ENCODE results near the gene SPDL1. TPM values are rescaled to one million over a fixed set of nuclear protein-coding genes. Genes with fewer than 3 reads are reported as not detected.
A peak's percentile ranks its signal among the peaks of the same experiment; 100 is the strongest.

The SPDL1 gene
- total RNA-seq, result 1 to 10 TPM; 1.9 to 6.8 TPM

GRCh38 chr5:169583424-169584220 lies at the start of gene SPDL1:
Gene SPDL1 (plus strand): TSS chr5:169583773. CDS start chr5:169588417, 4,644 bp downstream.
- ATAC-seq (ENCODE audit: insufficient number of reproducible peaks, low FRiP score, low read depth), result peak; percentile 99
- TF ChIP-seq CTCF (IDR thresholded peaks at IDR 0.05), result no peak
- Histone ChIP-seq H3K4me1 (ENCODE audit: control insufficient read depth in 1 of 2, low read depth in 2 of 2) (peaks cover 3 to 7% of the 10 kb centered on the region in 2 donors), H3K9me3 (no peaks in the 10 kb centered on the region), H3K27me3 (replicated peaks; ENCODE audit: insufficient read depth) (no peaks in the 10 kb centered on the region), H3K4me3 (peak within 1 kb of the TSS; percentile 88), H3K36me3 (no peaks in the 10 kb centered on the region), H3K27ac (peak within 1 kb of the TSS; percentile 29 to 50)
- DNase-seq (ENCODE audit: low spot score), result peak; percentile 84

GRCh38 chr5:169534311-169534880 lies 49.2 kb upstream of the SPDL1 start:
- H3K27me3 ChIP-seq (replicated peaks; ENCODE audit: insufficient read depth), result no peaks in the 10 kb centered on the region
- no peaks in the 10 kb centered on the region for H3K4me1 ChIP-seq (ENCODE audit: control insufficient read depth in 1 of 2, low read depth in 2 of 2)
- DNase-seq (ENCODE audit: low spot score) (no peak), ATAC-seq (ENCODE audit: insufficient number of reproducible peaks, low FRiP score, low read depth) (no peak)
- no peak overlapping the region for H3K27ac ChIP-seq
- no peaks in the 10 kb centered on the region for H3K36me3 ChIP-seq
- H3K9me3 ChIP-seq, result no peaks in the 10 kb centered on the region
- TF ChIP-seq CTCF (IDR thresholded peaks at IDR 0.05), result no peak
- no peak overlapping the region for H3K4me3 ChIP-seq

GRCh38 chr5:169534939-169535338 lies 48.6 kb upstream of the SPDL1 start:
- no peaks in the 10 kb centered on the region for H3K36me3 ChIP-seq
- no peak for DNase-seq (ENCODE audit: low spot score)
- no peaks in the 10 kb centered on the region for H3K9me3 ChIP-seq
- TF ChIP-seq CTCF (IDR thresholded peaks at IDR 0.05), result no peak
- no peak for ATAC-seq (ENCODE audit: insufficient number of reproducible peaks, low FRiP score, low read depth)
- H3K27me3 ChIP-seq (replicated peaks; ENCODE audit: insufficient read depth), result no peaks in the 10 kb centered on the region
- H3K27ac ChIP-seq, result no peak overlapping the region
- H3K4me3 ChIP-seq, result no peak overlapping the region
- no peaks in the 10 kb centered on the region for H3K4me1 ChIP-seq (ENCODE audit: control insufficient read depth in 1 of 2, low read depth in 2 of 2)

- ATAC-seq (ENCODE audit: insufficient number of reproducible peaks, low FRiP score, low read depth), result no peak
These were observed 44.6 kb upstream of the SPDL1 start for GRCh38 chr5:169538944-169539343.

More at GRCh38 chr5:169538944-169539343, 44.6 kb upstream of the SPDL1 start:
- Histone ChIP-seq H3K36me3 (no peaks in the 10 kb centered on the region), H3K27ac (no peak overlapping the region), H3K4me1 (ENCODE audit: control insufficient read depth in 1 of 2, low read depth in 2 of 2) (no peaks in the 10 kb centered on the region), H3K9me3 (no peaks in the 10 kb centered on the region), H3K27me3 (replicated peaks; ENCODE audit: insufficient read depth) (no peaks in the 10 kb centered on the region), H3K4me3 (no peak overlapping the region)
- DNase-seq (ENCODE audit: low spot score), result no peak
- TF ChIP-seq CTCF (IDR thresholded peaks at IDR 0.05), result no peak

Measured in thoracic aorta (tissue), 2 donors.